Astrocyte (in vitro differentiated cells and primary cell): ENCODE measurements around the gene OR10Z1. TPM values are rescaled to one million over a fixed set of nuclear protein-coding genes. Genes with fewer than 3 reads are reported as not detected.

Source experiments
- DNase-seq: peaks from one replicate; pipeline ENCODE4 v3.0.0-alpha.2; 2010; ENCODE audit warnings: low read depth
- FAIRE-seq: peaks from 2 replicates; lab custom pipeline; 2011; peaks lifted over from hg19 to GRCh38; lab: Jason Lieb, UNC
- H2AFZ ChIP-seq: 2 replicates; pipeline ENCODE4 v1.6.0; 2012; ENCODE audit warnings: low read depth, low read length, inconsistent platforms
- H3K27ac ChIP-seq: 2 replicates; pipeline ENCODE4 v1.5.1; 2011; ENCODE audit warnings: low read depth, low read length, inconsistent platforms
- H3K27me3 ChIP-seq: 2 replicates; pipeline ENCODE4 v1.6.0; 2011; ENCODE audit warnings: low read length, inconsistent platforms; ENCODE audit not compliant: insufficient read depth
- H3K36me3 ChIP-seq: 2 replicates; pipeline ENCODE4 v1.5.1; 2011; ENCODE audit warnings: low read length, inconsistent platforms; ENCODE audit not compliant: insufficient read depth
- H3K4me1 ChIP-seq: 2 replicates; pipeline ENCODE4 v1.5.1; 2011; ENCODE audit warnings: low read length, inconsistent platforms; ENCODE audit not compliant: insufficient read depth
- H3K4me2 ChIP-seq: 2 replicates; pipeline ENCODE4 v1.6.0; 2012; ENCODE audit warnings: low read length, inconsistent platforms
- H3K4me3 ChIP-seq: 2 replicates; pipeline ENCODE4 v1.5.1; 2011; ENCODE audit warnings: low read depth, mild to moderate bottlenecking, low read length, inconsistent platforms; ENCODE audit not compliant: insufficient read depth
- H3K79me2 ChIP-seq: 2 replicates; pipeline ENCODE4 v1.6.0; 2012; ENCODE audit warnings: mild to moderate bottlenecking, low read length, inconsistent platforms; ENCODE audit not compliant: insufficient read depth
- H3K9ac ChIP-seq: 2 replicates; pipeline ENCODE4 v1.6.0; 2012; ENCODE audit warnings: mild to moderate bottlenecking, low read length, inconsistent platforms
- H3K9me3 ChIP-seq: 2 replicates; pipeline ENCODE4 v1.5.1; 2012; ENCODE audit warnings: low read depth, mild to moderate bottlenecking, low read length, inconsistent platforms; ENCODE audit not compliant: insufficient read depth
- H4K20me1 ChIP-seq: 2 replicates; pipeline ENCODE4 v1.6.0; 2012; ENCODE audit warnings: low read length, inconsistent platforms; ENCODE audit not compliant: insufficient read depth
- H3K27ac Mint-ChIP-seq: one replicate; pipeline ENCODE4 v1.8.0; 2021; ENCODE audit warnings: mild to moderate bottlenecking, mixed read lengths; ENCODE audit not compliant: unreplicated experiment
- H3K27me3 Mint-ChIP-seq: one replicate; pipeline ENCODE4 v1.8.0; 2021; ENCODE audit warnings: low read depth, mixed read lengths; ENCODE audit not compliant: unreplicated experiment
- H3K36me3 Mint-ChIP-seq: one replicate; pipeline ENCODE4 v1.8.0; 2021; ENCODE audit warnings: low read depth, mixed read lengths; ENCODE audit not compliant: unreplicated experiment
- H3K4me1 Mint-ChIP-seq: one replicate; pipeline ENCODE4 v1.8.0; 2021; ENCODE audit warnings: low read depth, mixed read lengths; ENCODE audit not compliant: unreplicated experiment
- H3K4me3 Mint-ChIP-seq: one replicate; pipeline ENCODE4 v1.8.0; 2021; ENCODE audit warnings: mild to moderate bottlenecking, moderate library complexity, mixed read lengths; ENCODE audit not compliant: unreplicated experiment
- H3K9me3 Mint-ChIP-seq: one replicate; pipeline ENCODE4 v1.8.0; 2021; ENCODE audit warnings: mild to moderate bottlenecking, mixed read lengths; ENCODE audit not compliant: unreplicated experiment
- CTCF ChIP-seq: IDR thresholded peaks from 2 replicates; pipeline ENCODE4 v1.5.1; 2011; ENCODE audit warnings: low read depth, mild to moderate bottlenecking, inconsistent platforms, low read length, moderate library complexity; ENCODE audit not compliant: insufficient read depth
- EZH2 ChIP-seq: IDR thresholded peaks from 2 replicates; pipeline ENCODE4 v1.6.1; 2012; ENCODE audit warnings: mild to moderate bottlenecking, low read length, inconsistent platforms; ENCODE audit not compliant: insufficient read depth
- total RNA-seq: library from RNA; stranded (reverse); gene quantifications from 2 replicates; pipeline ENCODE4 v1.2.1, GENCODE V29; 2021

Gene OR10Z1
- total RNA-seq, 1 donor from 2014 or later: not detected

DNA sequence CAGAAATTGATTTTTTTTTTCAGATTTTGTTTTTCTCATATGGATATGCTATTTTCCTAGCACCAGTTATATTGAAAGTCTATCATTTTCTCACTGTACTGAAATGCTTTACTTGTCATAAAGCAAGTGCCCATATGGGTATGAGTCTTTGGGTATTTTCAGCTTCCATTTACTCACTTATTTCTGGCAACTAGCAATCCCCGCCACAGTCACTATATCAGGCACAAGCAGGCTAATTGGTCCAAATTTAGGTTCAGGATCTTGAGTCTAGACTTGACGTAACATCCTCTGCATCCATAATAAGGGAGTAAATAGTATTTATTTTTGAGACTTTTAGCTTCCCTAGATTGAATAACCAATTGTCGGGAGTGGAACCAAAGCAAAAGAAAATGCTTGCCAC, 27.5 kb upstream of the OR10Z1 start:
- DNase-seq: no peak
- H3K79me2 ChIP-seq: no peaks in the 10 kb centered on the region
- no peaks in the 10 kb centered on the region for H3K4me1 ChIP-seq
- H3K27me3 ChIP-seq: no peaks in the 10 kb centered on the region
- TF ChIP-seq EZH2 (no peak), CTCF (no peak)
- no peak overlapping the region for H3K4me3 Mint-ChIP-seq
- no peak overlapping the region for H3K9ac ChIP-seq
- H3K27ac Mint-ChIP-seq: no peak overlapping the region
- peaks cover 9% of the 10 kb centered on the region for H3K4me1 Mint-ChIP-seq
- no peaks in the 10 kb centered on the region for H4K20me1 ChIP-seq
- FAIRE-seq: no peak
- H3K9me3 Mint-ChIP-seq: no peaks in the 10 kb centered on the region
- no peaks in the 10 kb centered on the region for H3K9me3 ChIP-seq
- H3K27ac ChIP-seq: no peak overlapping the region
- no peak overlapping the region for H3K4me3 ChIP-seq
- H3K4me2 ChIP-seq: no peak overlapping the region
- H3K36me3 ChIP-seq: no peaks in the 10 kb centered on the region
- H2AFZ ChIP-seq: no peak overlapping the region
- no peaks in the 10 kb centered on the region for H3K36me3 Mint-ChIP-seq
- H3K27me3 Mint-ChIP-seq: no peaks in the 10 kb centered on the region

DNA sequence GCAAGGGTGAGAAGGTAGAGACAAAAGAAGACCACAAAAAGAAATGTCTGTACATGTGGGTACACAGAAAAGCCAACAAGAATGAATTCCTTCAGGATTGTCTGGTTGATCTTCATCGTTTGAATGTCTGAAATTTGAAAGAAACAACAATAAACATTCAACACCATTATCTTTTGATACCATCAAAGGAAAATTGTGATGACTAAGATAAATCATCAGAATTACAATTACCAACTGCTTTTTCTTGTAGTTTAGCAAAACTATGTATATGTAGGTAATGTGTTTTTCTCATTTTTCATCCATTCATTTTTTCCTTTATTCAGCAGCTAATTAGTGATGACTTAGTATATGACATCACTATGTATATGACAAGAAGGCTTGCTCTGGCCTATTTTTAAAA, 25.3 kb upstream of the OR10Z1 start, which contains the start of gene OR10X1:
TSS of gene OR10X1 (minus strand) at position 167 of the 400 bp plus-strand sequence. CDS start at position 167, 0 bp downstream.
- no peak within 1 kb of the TSS for H3K4me3 Mint-ChIP-seq
- DNase-seq (no peak), FAIRE-seq (no peak)

More for the DNA sequence above, 25.3 kb upstream of the OR10Z1 start, which contains the start of gene OR10X1:
- Mint-ChIP-seq H3K27me3 (no peaks in the 10 kb centered on the region), H3K27ac (no peak within 1 kb of the TSS), H3K4me1 (peaks cover 12% of the 10 kb centered on the region), H3K36me3 (no peaks in the 10 kb centered on the region), H3K9me3 (no peaks in the 10 kb centered on the region)
- H3K27ac ChIP-seq: no peak within 1 kb of the TSS
- H3K4me1 ChIP-seq: no peaks in the 10 kb centered on the region
- no peak within 1 kb of the TSS for H2AFZ ChIP-seq
- TF ChIP-seq CTCF (no peak), EZH2 (no peak)
- H4K20me1 ChIP-seq: no peaks in the 10 kb centered on the region
- H3K9ac ChIP-seq: no peak within 1 kb of the TSS
- no peaks in the 10 kb centered on the region for H3K27me3 ChIP-seq
- H3K4me3 ChIP-seq: no peak within 1 kb of the TSS
- no peak within 1 kb of the TSS for H3K4me2 ChIP-seq
- H3K79me2 ChIP-seq: no peaks in the 10 kb centered on the region
- H3K9me3 ChIP-seq: no peaks in the 10 kb centered on the region
- H3K36me3 ChIP-seq: no peaks in the 10 kb centered on the region
